NCI-H187 (cell line): Measurements from ENCODE around the gene LRRC3C.

Experiments used
- DNase-seq, 2 experiments: peaks; one replicate each; lab custom pipeline; 2025; lab: John Stamatoyannopoulos, UW

LRRC3C gene

GRCh38 chr17:39975801-39976200, 48.3 kb downstream of the LRRC3C start:
- no peak for DNase-seq

DNA sequence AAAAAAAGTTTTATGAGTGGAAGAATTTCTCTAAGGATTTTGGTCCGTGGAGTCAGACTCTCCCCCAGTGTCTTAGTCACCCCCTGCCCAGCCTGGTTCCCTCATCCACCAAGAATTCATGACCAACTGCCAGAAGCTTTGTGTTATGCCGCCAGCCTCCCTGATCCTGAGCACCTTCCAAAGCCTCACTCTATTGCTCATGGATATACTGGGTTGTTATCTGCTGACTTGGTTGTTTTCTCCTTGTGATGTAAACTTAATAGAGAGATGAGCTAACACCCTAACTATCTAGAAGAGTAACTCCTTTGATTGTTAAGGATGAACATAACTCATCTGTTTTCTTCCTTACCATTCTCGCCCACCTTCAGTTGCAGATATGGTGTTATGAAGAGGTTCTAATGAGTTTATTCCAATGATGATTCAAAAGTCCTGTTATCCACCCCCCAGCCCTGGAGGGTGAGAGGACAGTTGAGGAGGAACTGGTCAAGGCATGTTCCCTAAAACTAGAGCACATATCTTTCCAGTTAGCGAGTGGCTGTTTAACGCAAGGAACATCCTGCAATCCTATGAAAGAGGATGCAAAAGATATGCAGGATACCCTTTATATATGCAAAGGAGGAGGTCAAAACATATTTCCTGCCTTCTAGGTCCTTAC, 51.6 kb downstream of the LRRC3C start:
- DNase-seq = no peak

DNA sequence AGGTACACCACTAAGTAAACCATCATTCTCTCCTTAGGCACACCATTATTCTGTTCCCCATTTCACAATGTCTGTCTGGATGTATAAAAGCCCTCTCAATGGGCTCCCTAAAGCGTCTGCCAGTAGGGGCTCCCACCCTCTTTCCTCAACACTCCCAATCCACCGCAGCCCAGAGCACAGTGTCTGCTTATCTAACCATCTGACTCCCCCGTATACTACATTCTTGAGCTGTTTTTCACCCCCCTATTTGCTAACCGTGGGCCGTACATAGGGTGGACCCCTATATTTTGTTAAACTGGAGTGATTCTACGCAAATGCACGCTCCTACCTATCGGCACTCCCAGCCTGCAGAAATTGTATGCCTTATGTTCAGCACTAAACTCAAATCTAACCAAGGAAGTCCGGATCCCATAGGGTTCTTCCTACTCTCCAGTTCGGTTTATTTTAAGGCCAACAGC, 52.4 kb downstream of the LRRC3C start:
- no peak for DNase-seq

DNA sequence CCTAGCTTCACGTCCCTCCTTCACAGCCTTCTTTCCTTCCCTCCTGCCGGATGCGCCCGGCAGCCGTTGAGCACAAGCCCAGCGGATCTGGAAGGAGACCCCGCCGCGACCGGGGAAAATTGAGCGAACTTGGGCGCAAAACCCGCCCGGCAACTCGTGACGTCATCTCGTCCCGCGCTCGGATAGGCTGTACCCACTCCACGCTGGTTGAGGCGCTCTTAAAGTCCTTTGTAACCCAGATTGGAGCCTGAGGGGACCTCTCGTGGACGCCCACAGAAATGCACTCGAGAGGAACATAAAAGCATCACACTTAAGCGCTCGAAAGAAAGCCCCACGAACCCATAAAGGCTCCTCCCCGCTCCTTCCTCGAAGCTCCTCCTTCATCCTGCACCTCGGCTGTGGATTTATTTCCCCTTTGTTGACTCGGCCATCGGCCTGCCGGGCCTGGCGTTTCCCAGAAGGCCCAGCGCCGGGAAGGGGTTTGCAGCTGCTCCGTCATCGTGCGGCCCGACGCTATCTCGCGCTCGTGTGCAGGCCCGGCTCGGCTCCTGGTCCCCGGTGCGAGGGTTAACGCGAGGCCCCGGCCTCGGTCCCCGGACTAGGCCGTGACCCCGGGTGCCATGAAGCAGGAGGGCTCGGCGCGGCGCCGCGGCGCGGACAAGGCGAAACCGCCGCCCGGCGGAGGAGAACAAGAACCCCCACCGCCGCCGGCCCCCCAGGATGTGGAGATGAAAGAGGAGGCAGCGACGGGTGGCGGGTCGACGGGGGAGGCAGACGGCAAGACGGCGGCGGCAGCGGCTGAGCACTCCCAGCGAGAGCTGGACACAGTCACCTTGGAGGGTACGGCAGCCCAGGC, 53.0 kb downstream of the LRRC3C start, which contains the start of gene PSMD3:
PSMD3 (plus strand) TSS at position 457 of the 856 bp plus-strand sequence; CDS start at position 621, 164 bp downstream.
- DNase-seq = peak; percentile 88 to 97

DNA sequence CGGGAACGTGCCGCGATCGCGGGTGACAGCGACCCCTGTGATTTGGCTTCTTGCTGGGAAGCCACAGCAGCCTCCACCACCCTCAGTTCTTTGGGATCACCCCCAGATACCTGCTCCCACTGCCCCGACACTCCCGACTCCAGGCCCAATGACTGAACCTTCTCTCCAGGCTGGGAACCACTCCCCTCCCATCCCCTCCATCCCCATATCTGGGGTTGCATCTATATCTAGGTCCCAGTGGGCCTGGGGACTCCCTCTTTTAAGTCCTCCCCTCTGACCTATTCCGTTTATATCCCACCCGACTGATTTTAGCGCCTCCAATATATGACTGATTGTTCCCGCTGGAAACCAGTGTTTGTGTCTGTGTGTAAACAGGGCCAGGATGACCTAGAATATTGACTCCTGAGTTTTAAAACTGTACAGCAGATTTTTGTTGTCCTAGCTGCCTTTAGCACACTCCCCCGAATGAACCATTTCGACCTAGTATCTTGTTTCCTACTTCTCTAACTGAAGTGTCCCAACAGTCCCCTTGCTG, 53.7 kb downstream of the LRRC3C start:
- DNase-seq = peak in 1 of 2 experiments; percentile 5

DNA sequence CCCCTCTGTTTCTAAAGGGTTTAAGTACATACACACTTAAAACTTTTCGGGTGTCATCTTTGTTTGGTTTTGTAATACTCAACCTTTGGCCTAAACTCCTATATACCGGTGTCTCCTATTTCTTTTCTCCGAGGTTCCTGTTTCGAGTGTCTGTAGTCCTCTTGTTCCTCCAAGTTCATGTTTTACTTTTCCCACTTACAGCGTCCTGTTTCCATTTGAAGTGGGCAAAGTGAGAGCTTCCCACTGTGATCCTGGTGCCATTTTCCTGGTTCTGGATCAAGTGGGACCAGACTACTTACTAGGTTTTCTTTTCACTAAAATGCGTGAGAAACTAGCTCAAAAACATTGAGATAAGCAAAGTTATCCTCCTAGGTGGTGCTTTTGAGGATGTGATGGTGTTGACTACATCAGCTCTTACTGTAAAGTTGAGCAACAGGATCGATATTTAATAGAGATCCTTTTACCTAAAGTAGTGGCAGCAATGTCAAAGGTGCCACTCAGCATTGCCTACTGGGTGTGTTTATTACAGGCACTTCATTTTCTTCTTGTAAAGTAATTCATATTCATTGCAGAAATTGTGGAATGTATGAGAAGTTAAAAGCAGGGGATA, 54.3 kb downstream of the LRRC3C start:
- no peak for DNase-seq

GRCh38 chr17:39988206-39988810, 60.8 kb downstream of the LRRC3C start:
- no peak for DNase-seq

- no peak for DNase-seq
Observed at GRCh38 chr17:39994448-39994847, 66.9 kb downstream of the LRRC3C start.
